ENCODE results near the gene CCDC177.

- TF ChIP-seq CTCF (conservative IDR thresholded peaks at IDR 0.05; ENCODE audit: low read depth, low read length) (no peak), EZH2 (IDR thresholded peaks at IDR 0.05; ENCODE audit: borderline replicate concordance, low read depth, low read length, poor library complexity, severe bottlenecking) (no peak)
Observed at GRCh38 chr14:69551511-69551910, 23.2 kb downstream of the CCDC177 start.
